Measurements from ENCODE around the gene PIP5K1B. TPM values are rescaled to one million over a fixed set of nuclear protein-coding genes. Genes with fewer than 3 reads are reported as not detected.

The PIP5K1B gene
- total RNA-seq, 1 donor from 2014 or later, result under 0.01 TPM

- DNase-seq (ENCODE audit: low read depth in 2 of 2), result no peak
These were observed 247.0 kb downstream of the PIP5K1B start for GRCh38 chr9:68951879-68952659.

- DNase-seq (ENCODE audit: low read depth in 2 of 2), result no peak
These were observed 248.7 kb downstream of the PIP5K1B start for GRCh38 chr9:68953771-68954170.

- DNase-seq (ENCODE audit: low read depth in 2 of 2), result no peak
These were observed 250.3 kb downstream of the PIP5K1B start for GRCh38 chr9:68955330-68955729.

GRCh38 chr9:68957479-68957878 is 252.4 kb downstream of the PIP5K1B start:
- DNase-seq (ENCODE audit: low read depth in 2 of 2), result no peak

GRCh38 chr9:68961587-68961986 is 256.5 kb downstream of the PIP5K1B start:
- DNase-seq (ENCODE audit: low read depth in 2 of 2), result no peak

- no peak for DNase-seq (ENCODE audit: low read depth in 2 of 2)
These were observed 258.4 kb downstream of the PIP5K1B start for GRCh38 chr9:68963416-68963815.

GRCh38 chr9:68964102-68964541 is 259.1 kb downstream of the PIP5K1B start:
- DNase-seq (ENCODE audit: low read depth in 2 of 2), result no peak

GRCh38 chr9:68964765-68965164 is 259.7 kb downstream of the PIP5K1B start:
- DNase-seq (ENCODE audit: low read depth in 2 of 2), result no peak

GRCh38 chr9:68966496-68966944 is 261.5 kb downstream of the PIP5K1B start:
- no peak for DNase-seq (ENCODE audit: low read depth in 2 of 2)

- DNase-seq (ENCODE audit: low read depth in 2 of 2), result no peak
These were observed 262.8 kb downstream of the PIP5K1B start for GRCh38 chr9:68967800-68968199.

- DNase-seq (ENCODE audit: low read depth in 2 of 2), result no peak
These were observed 264.5 kb downstream of the PIP5K1B start for GRCh38 chr9:68969538-68969937.

- DNase-seq (ENCODE audit: low read depth in 2 of 2), result no peak
These were observed 265.1 kb downstream of the PIP5K1B start for GRCh38 chr9:68970151-68970550.

GRCh38 chr9:68973619-68974018 is 268.6 kb downstream of the PIP5K1B start:
- no peak for DNase-seq (ENCODE audit: low read depth in 2 of 2)

GRCh38 chr9:68974431-68974830 is 269.4 kb downstream of the PIP5K1B start:
- DNase-seq (ENCODE audit: low read depth in 2 of 2), result no peak

- DNase-seq (ENCODE audit: low read depth in 2 of 2), result no peak
These were observed 269.9 kb downstream of the PIP5K1B start for GRCh38 chr9:68974901-68975300.

GRCh38 chr9:68975365-68976043 is 270.5 kb downstream of the PIP5K1B start:
- DNase-seq (ENCODE audit: low read depth in 2 of 2), result no peak

- DNase-seq (ENCODE audit: low read depth in 2 of 2), result no peak
These were observed 273.0 kb downstream of the PIP5K1B start for GRCh38 chr9:68978066-68978465.

- DNase-seq (ENCODE audit: low read depth in 2 of 2), result no peak
These were observed 273.5 kb downstream of the PIP5K1B start for GRCh38 chr9:68978501-68978900.

- DNase-seq (ENCODE audit: low read depth in 2 of 2), result peak in 1 of 2 donors; percentile 3
These were observed 274.7 kb downstream of the PIP5K1B start for GRCh38 chr9:68979538-68980314.

GRCh38 chr9:68980341-68980914 is 275.4 kb downstream of the PIP5K1B start:
- DNase-seq (ENCODE audit: low read depth in 2 of 2), result no peak

- DNase-seq (ENCODE audit: low read depth in 2 of 2), result no peak
These were observed 276.7 kb downstream of the PIP5K1B start for GRCh38 chr9:68981789-68982188.

- no peak for DNase-seq (ENCODE audit: low read depth in 2 of 2)
These were observed 278.0 kb downstream of the PIP5K1B start for GRCh38 chr9:68983008-68983411.
